Measurements from ENCODE around the gene EXOC4. TPM values are rescaled to one million over a fixed set of nuclear protein-coding genes. Genes with fewer than 3 reads are reported as not detected.

The EXOC4 gene
- total and polyA plus RNA-seq, 2 of the 8 experiments (the other 6 are each of a cell fraction or from before 2014, with no cell fraction given) = 27.0 to 67.3 TPM

DNA sequence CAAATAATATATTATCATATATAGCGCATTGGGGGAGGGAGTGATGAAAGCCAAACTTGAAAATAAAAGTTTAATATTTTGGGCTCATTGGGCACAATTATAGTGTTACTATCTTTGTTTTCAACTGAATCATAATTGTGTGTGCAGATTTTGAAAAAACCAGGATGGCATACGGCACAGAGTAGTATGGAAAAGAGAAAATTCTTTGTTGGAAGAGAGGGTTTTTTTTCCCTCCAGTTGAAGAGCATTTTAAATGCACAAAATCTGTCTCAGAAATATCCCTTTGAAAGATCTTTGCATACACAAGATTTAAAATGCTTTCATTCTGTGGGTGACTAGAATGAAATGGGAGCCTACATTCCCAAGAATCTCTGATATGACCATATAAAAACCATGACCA, 269.6 kb downstream of the EXOC4 start:
- ChIA-PET POLR2A (ENCODE audit: partially characterized antibody) (no interaction called here), CTCF (ENCODE audit: partially characterized antibody) (no interaction called here)
- H3K23me2 ChIP-seq (ENCODE audit: low read depth, low read length) = no peaks in the 10 kb centered on the region
- no peaks in the 10 kb centered on the region for H4K20me1 ChIP-seq (replicated peaks in 1 of 2; ENCODE audit: control insufficient read depth in 1 of 2, insufficient read depth in 2 of 2, low read length in 2 of 2)
- H3K79me1 ChIP-seq (ENCODE audit: low read depth, low read length) = no peaks in the 10 kb centered on the region
- no peaks in the 10 kb centered on the region for H3K79me2 ChIP-seq (ENCODE audit: control insufficient read depth in 1 of 2, insufficient read depth in 2 of 2, low read length in 2 of 2)
- H3K56ac ChIP-seq (replicated peaks; ENCODE audit: insufficient read length, low read depth, low read length) = no peak overlapping the region
- H2AFZ ChIP-seq (ENCODE audit: low read length) = no peak overlapping the region
- H4K5ac ChIP-seq (ENCODE audit: insufficient read length, low read depth, low read length) = no peak overlapping the region
- FAIRE-seq = no peak
- H2BK120ac ChIP-seq (replicated peaks; ENCODE audit: low read depth, low read length) = no peak overlapping the region
- no peaks in the 10 kb centered on the region for H3K9me3 ChIP-seq (ENCODE audit: insufficient read depth in 2 of 2, low read depth in 1 of 2, low read length in 1 of 2)
- H3K27me3 ChIP-seq (replicated peaks in 1 of 4; ENCODE audit: control insufficient read depth in 3 of 4, extremely low read depth in 1 of 4, insufficient read depth in 3 of 4, low read length in 3 of 4) = no peaks in the 10 kb centered on the region
- no peak overlapping the region for H3K4me2 ChIP-seq (ENCODE audit: insufficient read depth in 1 of 2, low read depth in 2 of 2, low read length in 2 of 2)
- H3K9ac ChIP-seq (replicated peaks in 1 of 4; ENCODE audit: extremely low read depth in 1 of 4, low read depth in 3 of 4, low read length in 3 of 4) = no peak overlapping the region
- H4K8ac ChIP-seq (ENCODE audit: extremely low read depth, insufficient read depth, low read length) = no peak overlapping the region
- H2BK15ac ChIP-seq (ENCODE audit: low read length) = no peak overlapping the region
- no peak overlapping the region for H2BK12ac ChIP-seq (ENCODE audit: low read depth, low read length)
- 95% methylated on average over 2 of the region's 2 CpGs; no CpG with 5 or more reads in 1 of the 2 experiments for WGBS, 2 experiments (ENCODE audit: extremely low coverage in 1 of 2, insufficient coverage in 1 of 2, insufficient read length in 1 of 2, insufficient replicate concordance in 2 of 2, low coverage in 1 of 2, low lambda C conversion rate in 2 of 2, missing lambda C conversion rate in 1 of 2)
- H4K91ac ChIP-seq (replicated peaks; ENCODE audit: insufficient read length, low read length) = no peak overlapping the region
- TF ChIP-seq JUN (IDR thresholded peaks at IDR 0.05; ENCODE audit: low read depth, low read length) = no peak
- no peak for TF ChIP-seq CTBP2 (IDR thresholded peaks at IDR 0.05; ENCODE audit: borderline replicate concordance, insufficient read depth, insufficient read length, low read length)
- TF ChIP-seq HDAC2 (IDR thresholded peaks at IDR 0.05; ENCODE audit: borderline replicate concordance in 1 of 2, low read depth in 2 of 2, low read length in 2 of 2) = no peak
- TF ChIP-seq CHD1 (IDR thresholded peaks at IDR 0.05; ENCODE audit: low read depth, low read length) = no peak
- TF ChIP-seq SIRT6 (IDR thresholded peaks at IDR 0.05; ENCODE audit: low read length) = no peak
- TF ChIP-seq, protein P1, sequence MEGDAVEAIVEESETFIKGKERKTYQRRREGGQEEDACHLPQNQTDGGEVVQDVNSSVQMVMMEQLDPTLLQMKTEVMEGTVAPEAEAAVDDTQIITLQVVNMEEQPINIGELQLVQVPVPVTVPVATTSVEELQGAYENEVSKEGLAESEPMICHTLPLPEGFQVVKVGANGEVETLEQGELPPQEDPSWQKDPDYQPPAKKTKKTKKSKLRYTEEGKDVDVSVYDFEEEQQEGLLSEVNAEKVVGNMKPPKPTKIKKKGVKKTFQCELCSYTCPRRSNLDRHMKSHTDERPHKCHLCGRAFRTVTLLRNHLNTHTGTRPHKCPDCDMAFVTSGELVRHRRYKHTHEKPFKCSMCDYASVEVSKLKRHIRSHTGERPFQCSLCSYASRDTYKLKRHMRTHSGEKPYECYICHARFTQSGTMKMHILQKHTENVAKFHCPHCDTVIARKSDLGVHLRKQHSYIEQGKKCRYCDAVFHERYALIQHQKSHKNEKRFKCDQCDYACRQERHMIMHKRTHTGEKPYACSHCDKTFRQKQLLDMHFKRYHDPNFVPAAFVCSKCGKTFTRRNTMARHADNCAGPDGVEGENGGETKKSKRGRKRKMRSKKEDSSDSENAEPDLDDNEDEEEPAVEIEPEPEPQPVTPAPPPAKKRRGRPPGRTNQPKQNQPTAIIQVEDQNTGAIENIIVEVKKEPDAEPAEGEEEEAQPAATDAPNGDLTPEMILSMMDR (IDR thresholded peaks at IDR 0.05; ENCODE audit: control extremely low read depth in 1 of 3, insufficient read depth in 1 of 3, low read depth in 1 of 3, low read length in 3 of 3) = no peak
- no peak overlapping the region for H3K23ac ChIP-seq (ENCODE audit: insufficient read length)
- no peak overlapping the region for H3K4me3 ChIP-seq (ENCODE audit: extremely low read depth in 1 of 4, insufficient read depth in 2 of 4, low read depth in 3 of 4, low read length in 4 of 4)
- H3K36me3 ChIP-seq (ENCODE audit: control insufficient read depth in 2 of 4, insufficient read depth in 4 of 4, low read length in 3 of 4) = no peaks in the 10 kb centered on the region
- H2AK5ac ChIP-seq (ENCODE audit: low read depth, low read length) = no peak overlapping the region
- no peak overlapping the region for H2BK5ac ChIP-seq (ENCODE audit: low read depth, low read length)
- no peak overlapping the region for H3K18ac ChIP-seq (ENCODE audit: extremely low read depth, low read length)
- H3K14ac ChIP-seq (ENCODE audit: insufficient read length) = no peak overlapping the region
- H3K4me1 ChIP-seq (replicated peaks in 1 of 4; ENCODE audit: control insufficient read depth in 3 of 4, insufficient read depth in 4 of 4, low read length in 3 of 4) = no peaks in the 10 kb centered on the region
- no peak overlapping the region for H2BK20ac ChIP-seq (ENCODE audit: low read length)
- no peak overlapping the region for H3K27ac ChIP-seq (ENCODE audit: low read depth, low read length)
- no peak for DNase-seq (ENCODE audit: low read depth in 1 of 2, low spot score in 2 of 2)
- no peak overlapping the region for H3K4ac ChIP-seq (replicated peaks; ENCODE audit: insufficient read length, low read depth, low read length)
